H9 (cell line): ENCODE measurements around the gene TEKT4. TPM values are rescaled to one million over a fixed set of nuclear protein-coding genes. Genes with fewer than 3 reads are reported as not detected.
A peak's percentile ranks its signal among the peaks of the same experiment; 100 is the strongest.

Experiments used
- DNase-seq: peaks from one replicate; pipeline ENCODE4 v3.0.0-alpha.2; 2017
- H2AFZ ChIP-seq: one replicate; pipeline ENCODE4 v1.6.1; 2013; ENCODE audit warnings: mild to moderate bottlenecking, low read length, control low read depth, moderate library complexity
- H2AK5ac ChIP-seq: 2 replicates; pipeline ENCODE4 v1.6.1; 2013; ENCODE audit warnings: low read length, control low read depth, mixed read lengths; ENCODE audit not compliant: insufficient read length
- H2BK120ac ChIP-seq: one replicate; pipeline ENCODE4 v1.6.1; 2013; ENCODE audit warnings: low read depth, mild to moderate bottlenecking, low read length, control low read depth, inconsistent platforms; ENCODE audit not compliant: poor library complexity, severe bottlenecking
- H2BK12ac ChIP-seq: 2 replicates; pipeline ENCODE4 v1.6.1; 2013; ENCODE audit warnings: low read length, control low read depth, mixed read lengths, low read depth; ENCODE audit not compliant: insufficient read length
- H2BK15ac ChIP-seq: 2 replicates; pipeline ENCODE4 v1.6.1; 2013; ENCODE audit warnings: low read depth, low read length, control low read depth
- H2BK20ac ChIP-seq: one replicate; pipeline ENCODE4 v1.6.1; 2013; ENCODE audit warnings: low read depth, mild to moderate bottlenecking, low read length, control low read depth, inconsistent platforms; ENCODE audit not compliant: poor library complexity, severe bottlenecking
- H2BK5ac ChIP-seq: 2 replicates; pipeline ENCODE4 v1.6.1; 2013; ENCODE audit warnings: low read length, control low read depth, mixed read lengths; ENCODE audit not compliant: insufficient read length
- H3K14ac ChIP-seq: 2 replicates; pipeline ENCODE4 v1.6.1; 2013; ENCODE audit warnings: low read length, control low read depth; ENCODE audit not compliant: insufficient read depth
- H3K18ac ChIP-seq: 2 replicates; pipeline ENCODE4 v1.6.1; 2013; ENCODE audit warnings: low read depth, mild to moderate bottlenecking, mixed read lengths, low read length, control low read depth; ENCODE audit not compliant: insufficient read length
- H3K23ac ChIP-seq: 2 replicates; pipeline ENCODE4 v1.6.1; 2013; ENCODE audit warnings: low read length, control low read depth, mixed read lengths, low read depth; ENCODE audit not compliant: insufficient read length
- H3K23me2 ChIP-seq: 2 replicates; pipeline ENCODE4 v1.6.1; 2013; ENCODE audit warnings: low read depth, mild to moderate bottlenecking, mixed read lengths, low read length, control low read depth; ENCODE audit not compliant: insufficient read length, poor library complexity, severe bottlenecking
- H3K27ac ChIP-seq: 2 replicates; pipeline ENCODE4 v1.5.1; 2013; ENCODE audit warnings: low read length, control low read depth, mixed read lengths, low read depth; ENCODE audit not compliant: insufficient read length
- H3K27me3 ChIP-seq: 2 replicates; pipeline ENCODE4 v1.6.1; 2013; ENCODE audit warnings: low read length, control low read depth, inconsistent platforms; ENCODE audit not compliant: insufficient read depth
- H3K4ac ChIP-seq: 2 replicates; pipeline ENCODE4 v1.6.1; 2013; ENCODE audit warnings: low read depth, mild to moderate bottlenecking, control low read depth, inconsistent platforms, low read length, moderate library complexity
- H3K4me1 ChIP-seq: 2 replicates; pipeline ENCODE4 v1.6.1; 2013; ENCODE audit warnings: low read length, control low read depth, inconsistent platforms; ENCODE audit not compliant: insufficient read depth
- H3K4me2 ChIP-seq: 2 replicates; pipeline ENCODE4 v1.6.1; 2013; ENCODE audit warnings: low read length, control low read depth, mixed read lengths; ENCODE audit not compliant: insufficient read length, insufficient read depth
- H3K56ac ChIP-seq: 2 replicates; pipeline ENCODE4 v1.6.1; 2013; ENCODE audit warnings: low read depth, mild to moderate bottlenecking, mixed read lengths, low read length, control low read depth; ENCODE audit not compliant: insufficient read length
- H3K79me1 ChIP-seq: 2 replicates; pipeline ENCODE4 v1.6.1; 2013; ENCODE audit warnings: low read depth, mild to moderate bottlenecking, moderate library complexity, low read length, control low read depth, inconsistent platforms; ENCODE audit not compliant: insufficient read depth, poor library complexity, severe bottlenecking
- H3K79me2 ChIP-seq: 2 replicates; pipeline ENCODE4 v1.6.1; 2013; ENCODE audit warnings: low read length, control low read depth, inconsistent platforms; ENCODE audit not compliant: insufficient read depth
- H3K9ac ChIP-seq: 2 replicates; pipeline ENCODE4 v1.6.1; 2013; ENCODE audit warnings: low read length, control low read depth, mixed read lengths; ENCODE audit not compliant: insufficient read length; ENCODE audit errors: extremely low read depth
- H3K9me3 ChIP-seq: one replicate; pipeline ENCODE4 v1.6.1; 2013; ENCODE audit warnings: low read depth, low read length, inconsistent platforms; ENCODE audit not compliant: control insufficient read depth
- H3T11ph ChIP-seq: one replicate; pipeline ENCODE4 v1.6.1; 2013; ENCODE audit warnings: mild to moderate bottlenecking, low read length, control low read depth, inconsistent platforms
- H4K20me1 ChIP-seq: one replicate; pipeline ENCODE4 v1.6.1; 2013; ENCODE audit not compliant: control insufficient read depth, insufficient read length, insufficient read depth
- H4K5ac ChIP-seq: 2 replicates; pipeline ENCODE4 v1.6.1; 2013; ENCODE audit warnings: low read depth, mild to moderate bottlenecking, mixed read lengths, low read length, control low read depth; ENCODE audit not compliant: insufficient read length
- H4K8ac ChIP-seq: replicated peaks from 2 replicates; pipeline ENCODE4 v1.6.1; 2013; ENCODE audit warnings: low read length, control low read depth, mixed read lengths, low read depth; ENCODE audit not compliant: insufficient read length
- H4K91ac ChIP-seq: 2 replicates; pipeline ENCODE4 v1.6.1; 2013; ENCODE audit warnings: low read depth, mild to moderate bottlenecking, moderate library complexity, mixed read lengths, low read length, control low read depth; ENCODE audit not compliant: insufficient read length
- H3K27ac Mint-ChIP-seq, 3 experiments: 2 replicates in 2 of 3; 3 replicates in 1 of 3; pipeline ENCODE4 v1.8.0; 2020 to 2021; ENCODE audit warnings: mixed read lengths in 3 of 3, mild to moderate bottlenecking in 1 of 3, moderate library complexity in 1 of 3
- H3K27me3 Mint-ChIP-seq: 2 replicates; pipeline ENCODE4 v1.8.0; 2021; ENCODE audit warnings: low read depth, mild to moderate bottlenecking, moderate library complexity, mixed read lengths
- H3K36me3 Mint-ChIP-seq, 3 experiments: 2 replicates in 2 of 3; 3 replicates in 1 of 3; pipeline ENCODE4 v1.8.0; 2020 to 2021; ENCODE audit warnings: low read depth in 3 of 3, mixed read lengths in 3 of 3; ENCODE audit not compliant: insufficient read depth in 1 of 3
- H3K4me1 Mint-ChIP-seq, 2 experiments: 2 replicates each; pipeline ENCODE4 v1.8.0; 2020; ENCODE audit warnings: mixed read lengths in 2 of 2
- H3K4me3 Mint-ChIP-seq, 2 experiments: 2 replicates in 1 of 2; 3 replicates in 1 of 2; pipeline ENCODE4 v1.8.0; 2020 to 2021; ENCODE audit warnings: mild to moderate bottlenecking in 2 of 2, mixed read lengths in 2 of 2, moderate library complexity in 1 of 2
- H3K9me3 Mint-ChIP-seq, 2 experiments: 2 replicates in 1 of 2; 3 replicates in 1 of 2; pipeline ENCODE4 v1.8.0; 2020; ENCODE audit warnings: mild to moderate bottlenecking in 2 of 2, mixed read lengths in 2 of 2, moderate library complexity in 1 of 2
- CTCF ChIP-seq: fragments of 200-600 bp; sonication (generic); conservative IDR thresholded peaks from 3 replicates; pipeline ENCODE4 v1.8.0; 2021; ENCODE audit warnings: antibody characterized with exemption, mild to moderate bottlenecking
- WGBS: extraction: QIAGEN DNeasy Blood & Tissue Kit; methylation state at CpG from one replicate; pipeline ENCODE4 v1.1.7; 2013; ENCODE audit warnings: missing lambda C conversion rate, low lambda C conversion rate, mixed read lengths; ENCODE audit not compliant: insufficient read length; ENCODE audit errors: extremely low coverage; 5-methylcytosine and 5-hydroxymethylcytosine counted together
- total RNA-seq: library from RNA; stranded (reverse); gene quantifications from 2 replicates; pipeline ENCODE4 v1.2.1, GENCODE V29; 2021

TEKT4 gene
- total RNA-seq, 1 experiment from 2014 or later: not detected

- H3K79me2 ChIP-seq: no peaks in the 10 kb centered on the region
- no peaks in the 10 kb centered on the region; the same call in 1 of the 2 replicates for H3K4me1 ChIP-seq
- no peak overlapping the region for H3K56ac ChIP-seq
- H2BK20ac ChIP-seq: no peak overlapping the region
- no peak overlapping the region for H2AFZ ChIP-seq
- peak overlapping the region; percentile 39 for H3K4me2 ChIP-seq
- TF ChIP-seq CTCF: no peak
- no peaks in the 10 kb centered on the region for H4K20me1 ChIP-seq
- no peak overlapping the region for H2BK12ac ChIP-seq
- H3K27me3 Mint-ChIP-seq: peaks cover 71% of the 10 kb centered on the region
- H4K8ac ChIP-seq: no peak overlapping the region
- no peak overlapping the region for H3K27ac ChIP-seq
- H3K9me3 Mint-ChIP-seq: no peaks in the 10 kb centered on the region
- H2AK5ac ChIP-seq: no peak overlapping the region
- no peak overlapping the region for H4K5ac ChIP-seq
- H3K23ac ChIP-seq: no peak overlapping the region
- H3K4me3 Mint-ChIP-seq: peak overlapping the region in 1 of 2 experiments; percentile 26; a peak in 1 of 5 replicates
- no peak overlapping the region for H3T11ph ChIP-seq
- H3K18ac ChIP-seq: no peak overlapping the region
- peaks cover 11% of the 10 kb centered on the region; the same call in 1 of the 2 replicates for H3K27me3 ChIP-seq
- no peak overlapping the region for H3K27ac Mint-ChIP-seq
- DNase-seq: no peak
- no peak overlapping the region for H2BK15ac ChIP-seq
- no peaks in the 10 kb centered on the region for H3K9me3 ChIP-seq
- no peak overlapping the region for H4K91ac ChIP-seq
- no peak overlapping the region for H3K9ac ChIP-seq
- no peaks in the 10 kb centered on the region for H3K79me1 ChIP-seq
- no CpG with 5 or more reads among the region's 10 CpGs for WGBS
- no peak overlapping the region for H2BK5ac ChIP-seq
- peaks cover 0 to 5% of the 10 kb centered on the region in 2 experiments; a peak in 2 of 4 replicates for H3K4me1 Mint-ChIP-seq
- H3K14ac ChIP-seq: no peak overlapping the region; the same call in 1 of the 2 replicates
- H3K23me2 ChIP-seq: no peaks in the 10 kb centered on the region
- H2BK120ac ChIP-seq: no peak overlapping the region
- no peaks in the 10 kb centered on the region; a peak in 1 of 7 replicates for H3K36me3 Mint-ChIP-seq
- H3K4ac ChIP-seq: no peak overlapping the region
These were observed 923 bp downstream of the TEKT4 start for GRCh38 chr2:94872088-94872618.
